HL-60 (cell line): Measurements from ENCODE around the gene ANKRD12.

Experiments used
- DNase-seq, 2 experiments: peaks; one replicate each; pipeline ENCODE4 v3.0.0-alpha.2; 2010 to 2020; ENCODE audit warnings: low read depth in 1 of 2, low spot score in 1 of 2
- H3K27ac ChIP-seq: fragments of 250-450 bp; sonication (Bioruptor Pico); replicated peaks from 2 replicates; pipeline ENCODE4 v1.5.1; 2020; ENCODE audit warnings: mild to moderate bottlenecking, moderate library complexity
- H3K27me3 ChIP-seq: fragments of 250-450 bp; sonication (Bioruptor Pico); 2 replicates; pipeline ENCODE4 v1.5.1; 2021; ENCODE audit warnings: mild to moderate bottlenecking, moderate library complexity; ENCODE audit not compliant: insufficient read depth, poor library complexity, severe bottlenecking
- H3K4me3 ChIP-seq: replicated peaks from 2 replicates; pipeline ENCODE4 v1.5.1; 2011; ENCODE audit warnings: mild to moderate bottlenecking, control low read depth, low read length; ENCODE audit not compliant: insufficient read depth
- CTCF ChIP-seq: IDR thresholded peaks from one replicate; pipeline ENCODE4 v1.5.1; 2011; ENCODE audit warnings: low read length, control low read depth, inconsistent platforms; ENCODE audit not compliant: insufficient read depth
- GABPA ChIP-seq: IDR thresholded peaks from 2 replicates; pipeline ENCODE4 v1.6.1; 2012; ENCODE audit warnings: low read depth
- POLR2AphosphoS5 ChIP-seq: IDR thresholded peaks from 2 replicates; pipeline ENCODE4 v1.6.1; 2012; ENCODE audit warnings: low read depth
- SPI1 ChIP-seq: IDR thresholded peaks from 2 replicates; pipeline ENCODE4 v1.6.1; 2012; ENCODE audit warnings: low read depth, mild to moderate bottlenecking, borderline replicate concordance
- TF ChIP-seq, protein P1 (sequence below): IDR thresholded peaks from 2 replicates; pipeline ENCODE4 v1.6.1; 2012; ENCODE audit warnings: low read depth; ENCODE audit not compliant: insufficient replicate concordance

Gene ANKRD12

GRCh38 chr18:9204659-9205058 is 68.1 kb downstream of the ANKRD12 start:
- no peak overlapping the region for H3K27ac ChIP-seq
- DNase-seq: no peak
- no peak overlapping the region for H3K4me3 ChIP-seq
- no peak for TF ChIP-seq GABPA
- no peak for TF ChIP-seq SPI1
- no peak for TF ChIP-seq CTCF
- TF ChIP-seq POLR2AphosphoS5: no peak
- TF ChIP-seq, protein P1, sequence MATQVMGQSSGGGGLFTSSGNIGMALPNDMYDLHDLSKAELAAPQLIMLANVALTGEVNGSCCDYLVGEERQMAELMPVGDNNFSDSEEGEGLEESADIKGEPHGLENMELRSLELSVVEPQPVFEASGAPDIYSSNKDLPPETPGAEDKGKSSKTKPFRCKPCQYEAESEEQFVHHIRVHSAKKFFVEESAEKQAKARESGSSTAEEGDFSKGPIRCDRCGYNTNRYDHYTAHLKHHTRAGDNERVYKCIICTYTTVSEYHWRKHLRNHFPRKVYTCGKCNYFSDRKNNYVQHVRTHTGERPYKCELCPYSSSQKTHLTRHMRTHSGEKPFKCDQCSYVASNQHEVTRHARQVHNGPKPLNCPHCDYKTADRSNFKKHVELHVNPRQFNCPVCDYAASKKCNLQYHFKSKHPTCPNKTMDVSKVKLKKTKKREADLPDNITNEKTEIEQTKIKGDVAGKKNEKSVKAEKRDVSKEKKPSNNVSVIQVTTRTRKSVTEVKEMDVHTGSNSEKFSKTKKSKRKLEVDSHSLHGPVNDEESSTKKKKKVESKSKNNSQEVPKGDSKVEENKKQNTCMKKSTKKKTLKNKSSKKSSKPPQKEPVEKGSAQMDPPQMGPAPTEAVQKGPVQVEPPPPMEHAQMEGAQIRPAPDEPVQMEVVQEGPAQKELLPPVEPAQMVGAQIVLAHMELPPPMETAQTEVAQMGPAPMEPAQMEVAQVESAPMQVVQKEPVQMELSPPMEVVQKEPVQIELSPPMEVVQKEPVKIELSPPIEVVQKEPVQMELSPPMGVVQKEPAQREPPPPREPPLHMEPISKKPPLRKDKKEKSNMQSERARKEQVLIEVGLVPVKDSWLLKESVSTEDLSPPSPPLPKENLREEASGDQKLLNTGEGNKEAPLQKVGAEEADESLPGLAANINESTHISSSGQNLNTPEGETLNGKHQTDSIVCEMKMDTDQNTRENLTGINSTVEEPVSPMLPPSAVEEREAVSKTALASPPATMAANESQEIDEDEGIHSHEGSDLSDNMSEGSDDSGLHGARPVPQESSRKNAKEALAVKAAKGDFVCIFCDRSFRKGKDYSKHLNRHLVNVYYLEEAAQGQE: no peak
- H3K27me3 ChIP-seq: no peaks in the 10 kb centered on the region

- TF ChIP-seq POLR2AphosphoS5 (no peak), GABPA (no peak), CTCF (no peak), SPI1 (no peak)
- TF ChIP-seq, protein P1: no peak
- H3K27me3 ChIP-seq: no peaks in the 10 kb centered on the region
- H3K27ac ChIP-seq: no peak overlapping the region
- DNase-seq: no peak
- H3K4me3 ChIP-seq: no peak overlapping the region
Measured at GRCh38 chr18:9206421-9206820, 69.8 kb downstream of the ANKRD12 start.

DNA sequence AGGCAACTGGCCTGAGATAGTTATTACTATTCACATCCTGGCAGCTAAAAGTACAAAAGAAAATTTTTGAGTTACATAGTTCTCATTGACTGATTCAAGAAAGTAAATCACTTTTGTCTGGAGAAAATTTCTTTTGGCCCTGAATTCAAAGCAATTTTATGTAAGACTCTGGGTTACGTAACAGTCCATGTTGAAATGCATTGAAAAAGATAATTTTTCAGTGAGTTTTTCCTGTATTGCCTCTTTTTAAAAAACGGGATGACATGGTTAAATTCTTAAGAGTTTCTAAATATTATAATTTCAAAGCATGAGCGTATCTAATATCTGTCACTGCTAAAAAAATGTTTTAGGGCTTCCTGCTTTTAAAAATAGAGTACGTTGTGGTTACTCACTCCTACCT is 72.7 kb downstream of the ANKRD12 start:
- TF ChIP-seq POLR2AphosphoS5: no peak
- no peak overlapping the region for H3K27ac ChIP-seq
- no peak overlapping the region for H3K4me3 ChIP-seq
- H3K27me3 ChIP-seq: no peaks in the 10 kb centered on the region
- peak; percentile 35 for DNase-seq

GRCh38 chr18:9210966-9211365 is 74.4 kb downstream of the ANKRD12 start:
- TF ChIP-seq SPI1: no peak
- TF ChIP-seq, protein P1: no peak
- no peak for TF ChIP-seq POLR2AphosphoS5
- no peak for TF ChIP-seq CTCF
- TF ChIP-seq GABPA: no peak
- Histone ChIP-seq H3K27me3 (no peaks in the 10 kb centered on the region), H3K27ac (no peak overlapping the region), H3K4me3 (no peak overlapping the region)
- no peak for DNase-seq
